ENCODE data around the gene CYBA.

CYBA gene

DNA sequence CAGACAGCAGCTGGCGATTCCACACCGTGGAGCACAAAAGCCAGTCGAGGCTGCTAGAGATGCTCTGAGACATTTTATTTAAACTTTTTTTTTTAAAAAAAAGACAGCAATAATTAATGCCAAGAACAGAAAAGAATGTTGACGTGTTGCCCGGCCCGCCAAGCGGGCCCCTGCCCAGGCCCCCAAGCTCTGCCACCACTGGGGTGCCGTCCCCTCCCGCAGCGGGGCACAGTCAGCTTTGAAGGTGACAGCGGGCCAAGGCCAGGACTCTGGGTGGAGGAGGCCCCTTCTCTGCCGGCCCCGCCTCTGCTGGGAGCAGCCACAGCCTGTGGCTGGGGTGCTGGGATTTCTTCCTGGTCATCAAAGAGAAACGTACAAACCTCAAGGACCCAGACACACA lies 45.6 kb upstream of the CYBA start:
- in situ Hi-C loops (cut with MboI; ENCODE audit: low pct_unique_long_range_greater_than_20kb, low sequenced_read_pairs, unreplicated experiment), result no loop called here
- TF ChIP-seq, protein P1, sequence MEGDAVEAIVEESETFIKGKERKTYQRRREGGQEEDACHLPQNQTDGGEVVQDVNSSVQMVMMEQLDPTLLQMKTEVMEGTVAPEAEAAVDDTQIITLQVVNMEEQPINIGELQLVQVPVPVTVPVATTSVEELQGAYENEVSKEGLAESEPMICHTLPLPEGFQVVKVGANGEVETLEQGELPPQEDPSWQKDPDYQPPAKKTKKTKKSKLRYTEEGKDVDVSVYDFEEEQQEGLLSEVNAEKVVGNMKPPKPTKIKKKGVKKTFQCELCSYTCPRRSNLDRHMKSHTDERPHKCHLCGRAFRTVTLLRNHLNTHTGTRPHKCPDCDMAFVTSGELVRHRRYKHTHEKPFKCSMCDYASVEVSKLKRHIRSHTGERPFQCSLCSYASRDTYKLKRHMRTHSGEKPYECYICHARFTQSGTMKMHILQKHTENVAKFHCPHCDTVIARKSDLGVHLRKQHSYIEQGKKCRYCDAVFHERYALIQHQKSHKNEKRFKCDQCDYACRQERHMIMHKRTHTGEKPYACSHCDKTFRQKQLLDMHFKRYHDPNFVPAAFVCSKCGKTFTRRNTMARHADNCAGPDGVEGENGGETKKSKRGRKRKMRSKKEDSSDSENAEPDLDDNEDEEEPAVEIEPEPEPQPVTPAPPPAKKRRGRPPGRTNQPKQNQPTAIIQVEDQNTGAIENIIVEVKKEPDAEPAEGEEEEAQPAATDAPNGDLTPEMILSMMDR (IDR thresholded peaks at IDR 0.05; ENCODE audit: extremely low read depth, insufficient read depth, missing control alignments), result no peak
- no peak for DNase-seq (ENCODE audit: low spot score)

DNA sequence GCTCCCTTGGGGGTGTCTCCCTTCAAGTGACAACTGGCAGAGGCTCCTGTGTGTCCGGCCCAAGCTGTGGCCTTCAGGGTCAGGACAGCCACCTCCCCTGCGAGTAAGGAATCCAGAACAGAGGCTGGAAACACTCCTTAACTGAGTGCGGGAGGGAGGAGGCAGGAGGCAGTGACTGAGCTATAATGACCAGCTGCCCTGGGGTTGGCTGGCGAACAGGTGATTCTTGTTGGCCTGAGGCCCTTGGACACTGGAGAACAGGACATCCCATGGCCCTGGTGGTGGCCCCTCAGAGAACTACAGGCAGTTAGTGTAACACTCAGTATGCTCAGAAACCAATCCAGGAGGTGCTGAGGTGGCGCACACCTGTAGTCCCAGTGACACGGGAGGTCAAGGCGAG lies 44.9 kb upstream of the CYBA start:
- in situ Hi-C loops (cut with MboI; ENCODE audit: low pct_unique_long_range_greater_than_20kb, low sequenced_read_pairs, unreplicated experiment), result no loop called here
- TF ChIP-seq, protein P1 (IDR thresholded peaks at IDR 0.05; ENCODE audit: extremely low read depth, insufficient read depth, missing control alignments), result no peak
- DNase-seq (ENCODE audit: low spot score), result no peak

DNA sequence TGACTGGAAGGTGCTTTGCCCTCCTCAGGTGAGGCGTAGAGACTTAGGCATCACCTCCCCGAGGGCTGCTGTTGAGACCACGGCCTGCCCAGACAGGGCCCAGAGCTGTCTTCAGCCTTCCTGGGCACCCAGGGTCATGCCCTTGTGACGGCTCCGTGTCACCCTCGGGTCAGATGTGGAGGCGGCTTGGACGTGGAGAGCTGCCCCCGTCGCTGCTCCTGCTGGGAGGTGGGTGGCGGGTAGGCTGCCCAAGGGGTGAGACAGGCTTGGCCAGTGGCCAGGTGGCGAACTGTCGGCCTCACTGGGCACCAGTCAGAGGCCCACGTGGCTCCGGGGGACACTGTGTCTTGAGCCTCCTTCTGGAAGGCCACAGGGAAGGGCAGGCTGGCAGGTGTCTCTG lies 44.4 kb upstream of the CYBA start:
- in situ Hi-C loops (cut with MboI; ENCODE audit: low pct_unique_long_range_greater_than_20kb, low sequenced_read_pairs, unreplicated experiment), result no loop called here
- TF ChIP-seq, protein P1 (IDR thresholded peaks at IDR 0.05; ENCODE audit: extremely low read depth, insufficient read depth, missing control alignments), result no peak
- DNase-seq (ENCODE audit: low spot score), result no peak

DNA sequence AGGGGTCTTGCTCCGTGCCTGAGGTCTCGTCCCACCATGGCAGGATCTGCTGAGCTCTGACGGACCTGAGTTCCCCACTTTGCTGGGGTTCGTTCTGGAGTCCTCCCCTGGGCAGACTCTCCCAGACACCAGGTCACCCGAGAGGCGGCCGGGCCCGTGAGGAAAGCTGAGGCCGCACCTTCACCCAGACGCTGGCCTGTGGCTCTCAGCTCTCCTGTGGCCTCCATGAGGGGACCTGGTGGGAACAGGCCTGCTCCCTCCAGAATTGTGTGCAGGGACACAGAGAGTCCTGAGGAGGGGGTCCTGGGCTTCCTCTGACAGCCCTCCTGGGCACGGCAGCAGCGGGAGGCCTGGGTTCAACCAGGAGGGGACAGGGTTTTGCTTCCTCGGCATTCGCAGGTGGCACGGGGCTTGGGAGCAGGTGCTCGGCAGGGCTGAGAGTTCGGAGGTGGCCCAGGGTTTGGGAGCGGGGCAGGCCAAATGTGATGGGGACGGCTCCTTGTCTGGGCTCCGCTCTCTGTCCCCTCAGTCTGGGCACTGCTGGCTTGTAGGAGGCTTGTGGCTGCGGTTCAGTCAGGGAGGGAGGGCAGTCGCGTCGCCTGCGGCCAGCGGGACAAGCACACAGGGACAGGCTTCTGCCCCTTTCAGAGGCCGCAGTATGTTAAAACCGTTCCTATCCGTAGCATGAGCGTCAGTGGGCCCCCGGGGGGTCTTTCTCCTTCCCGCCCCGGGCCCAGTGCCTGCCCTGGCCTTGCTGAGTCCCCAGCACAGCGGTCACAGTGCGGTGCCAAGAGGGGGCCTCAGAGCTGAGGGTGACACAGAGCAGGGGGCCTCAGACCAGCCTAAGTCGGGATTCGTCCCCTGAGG lies 43.6 kb upstream of the CYBA start:
- TF ChIP-seq, protein P1 (IDR thresholded peaks at IDR 0.05; ENCODE audit: extremely low read depth, insufficient read depth, missing control alignments), result no peak
- in situ Hi-C loops (cut with MboI; ENCODE audit: low pct_unique_long_range_greater_than_20kb, low sequenced_read_pairs, unreplicated experiment), result no loop called here
- no peak for DNase-seq (ENCODE audit: low spot score)

DNA sequence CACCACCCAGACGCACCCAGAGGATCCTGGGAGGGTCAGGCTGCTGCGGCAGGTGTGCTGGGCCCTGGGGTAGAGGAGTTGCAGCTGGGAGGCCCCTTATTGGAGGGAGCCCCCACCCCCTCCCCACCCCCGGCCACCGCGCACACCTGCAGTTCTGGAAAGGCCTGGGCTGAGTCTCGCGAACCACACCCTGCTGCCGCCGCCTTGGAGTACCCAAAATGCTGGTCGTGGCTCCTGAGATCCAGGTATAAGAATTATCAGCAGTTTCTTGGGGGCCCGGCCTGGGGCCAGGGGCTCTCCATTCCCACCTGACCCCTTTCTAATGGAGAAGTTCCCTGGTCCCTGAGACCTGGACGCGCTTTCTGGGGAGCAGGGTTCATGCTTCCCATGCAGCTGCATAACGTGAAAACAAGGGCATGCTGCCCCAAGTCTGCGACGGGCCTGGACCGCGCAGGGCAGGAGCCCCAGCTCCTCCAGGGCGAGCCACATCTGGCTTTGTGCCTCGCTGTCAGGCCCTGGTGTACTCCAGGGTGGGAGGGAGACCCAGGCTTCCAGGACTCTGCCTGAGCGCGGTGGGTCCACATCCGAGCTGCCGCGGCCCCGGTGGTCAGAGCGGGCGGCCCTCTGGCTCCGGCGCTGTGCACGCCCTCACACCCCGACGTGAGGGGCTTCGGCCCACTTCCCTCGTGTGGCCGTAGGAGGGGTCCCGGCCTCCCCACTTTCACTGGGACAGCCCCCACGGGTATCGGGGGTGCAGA lies 42.7 kb upstream of the CYBA start:
- DNase-seq (ENCODE audit: low spot score), result no peak
- in situ Hi-C loops (cut with MboI; ENCODE audit: low pct_unique_long_range_greater_than_20kb, low sequenced_read_pairs, unreplicated experiment), result no loop called here
- TF ChIP-seq, protein P1 (IDR thresholded peaks at IDR 0.05; ENCODE audit: extremely low read depth, insufficient read depth, missing control alignments), result no peak

DNA sequence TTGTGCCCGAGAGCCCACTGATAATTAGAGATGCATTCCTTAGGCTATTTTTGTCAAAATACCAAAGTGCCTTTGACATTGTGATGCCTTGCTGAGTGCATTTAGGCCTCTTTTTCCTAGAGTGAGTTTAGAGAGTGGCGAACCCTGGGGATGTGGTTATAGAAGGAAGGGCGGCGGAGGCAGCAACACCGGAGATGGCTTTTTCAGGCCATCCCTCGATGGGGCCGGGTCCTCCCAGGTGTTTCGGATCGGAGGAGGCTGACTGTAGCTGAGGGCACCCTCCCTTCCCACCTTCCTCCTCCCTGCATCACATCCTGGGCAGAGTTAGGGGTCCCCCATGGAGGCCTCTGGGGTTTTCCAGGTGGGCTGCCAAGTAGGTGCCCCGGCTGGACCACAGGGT lies 42.0 kb upstream of the CYBA start:
- DNase-seq (ENCODE audit: low spot score), result no peak
- TF ChIP-seq, protein P1 (IDR thresholded peaks at IDR 0.05; ENCODE audit: extremely low read depth, insufficient read depth, missing control alignments), result no peak
- in situ Hi-C loops (cut with MboI; ENCODE audit: low pct_unique_long_range_greater_than_20kb, low sequenced_read_pairs, unreplicated experiment), result no loop called here

Data from GM13977 (cell line).